DOHH2 (cell line): ENCODE results near the gene KRTAP1-3.

Experiments
- H3F3A ChIP-seq: fragments of 200-600 bp; sonication (generic), shearing (Covaris generic); 2 replicates; pipeline ENCODE4 v1.6.0; 2016; ENCODE audit warnings: antibody characterized with exemption, mild to moderate bottlenecking; ENCODE audit not compliant: control insufficient read depth, insufficient read depth
- H3K27ac ChIP-seq: fragments of 200-600 bp; sonication (generic); 2 replicates; pipeline ENCODE4 v1.5.1; 2014; ENCODE audit warnings: low read depth, mild to moderate bottlenecking, low read length, moderate library complexity
- H3K27me3 ChIP-seq: fragments of 200-600 bp; sonication (generic); 2 replicates; pipeline ENCODE4 v1.6.1; 2014; ENCODE audit warnings: mild to moderate bottlenecking, low read length, mixed read lengths; ENCODE audit not compliant: control insufficient read depth
- H3K36me3 ChIP-seq: fragments of 200-600 bp; sonication (generic); 2 replicates; pipeline ENCODE4 v1.6.1; 2014; ENCODE audit warnings: mild to moderate bottlenecking, low read length, moderate library complexity, mixed read lengths; ENCODE audit not compliant: control insufficient read depth
- H3K4me1 ChIP-seq: fragments of 200-600 bp; sonication (generic); 2 replicates; pipeline ENCODE4 v1.6.1; 2014; ENCODE audit warnings: mild to moderate bottlenecking, low read length, mixed read lengths; ENCODE audit not compliant: control insufficient read depth
- H3K4me2 ChIP-seq: fragments of 200-600 bp; sonication (generic); 2 replicates; pipeline ENCODE4 v1.6.0; 2014; ENCODE audit warnings: mild to moderate bottlenecking, low read length, moderate library complexity
- H3K4me3 ChIP-seq: fragments of 200-600 bp; sonication (generic); 2 replicates; pipeline ENCODE4 v1.5.1; 2014; ENCODE audit warnings: mild to moderate bottlenecking, low read length, mixed read lengths
- H3K79me2 ChIP-seq: fragments of 200-600 bp; sonication (generic); 2 replicates; pipeline ENCODE4 v1.6.1; 2014; ENCODE audit warnings: mild to moderate bottlenecking, low read length, mixed read lengths; ENCODE audit not compliant: control insufficient read depth
- H3K9me2 ChIP-seq: fragments of 200-600 bp; sonication (generic); replicated peaks from 2 replicates; pipeline ENCODE4 v1.6.1; 2014; ENCODE audit warnings: mild to moderate bottlenecking, low read length, mixed read lengths; ENCODE audit not compliant: control insufficient read depth
- H3K9me3 ChIP-seq: fragments of 200-600 bp; sonication (generic); 2 replicates; pipeline ENCODE4 v1.6.1; 2014; ENCODE audit warnings: antibody characterized with exemption, low read length, mixed read lengths; ENCODE audit not compliant: control insufficient read depth, insufficient read depth
- H4K20me1 ChIP-seq: fragments of 200-600 bp; sonication (generic); 2 replicates; pipeline ENCODE4 v1.6.0; 2014; ENCODE audit warnings: low read depth, mild to moderate bottlenecking, antibody characterized with exemption, low read length, moderate library complexity; ENCODE audit not compliant: control insufficient read depth, insufficient read depth
- EZH2phosphoT487 ChIP-seq: fragments of 200-600 bp; sonication (generic); IDR thresholded peaks from 2 replicates; pipeline ENCODE4 v1.6.1; 2017; ENCODE audit warnings: borderline replicate concordance, mild to moderate bottlenecking, antibody characterized with exemption, low read length, moderate library complexity, mixed read lengths
- TF ChIP-seq, protein P1 (sequence below): fragments of 200-600 bp; sonication (generic); IDR thresholded peaks from one replicate; pipeline ENCODE4 v1.5.1; 2014; ENCODE audit warnings: antibody characterized with exemption, mild to moderate bottlenecking, low read depth, low read length; ENCODE audit not compliant: poor library complexity, severe bottlenecking

The KRTAP1-3 gene

GRCh38 chr17:41012326-41013120 lies 22.2 kb downstream of the KRTAP1-3 start:
- no peak for TF ChIP-seq EZH2phosphoT487
- TF ChIP-seq, protein P1, sequence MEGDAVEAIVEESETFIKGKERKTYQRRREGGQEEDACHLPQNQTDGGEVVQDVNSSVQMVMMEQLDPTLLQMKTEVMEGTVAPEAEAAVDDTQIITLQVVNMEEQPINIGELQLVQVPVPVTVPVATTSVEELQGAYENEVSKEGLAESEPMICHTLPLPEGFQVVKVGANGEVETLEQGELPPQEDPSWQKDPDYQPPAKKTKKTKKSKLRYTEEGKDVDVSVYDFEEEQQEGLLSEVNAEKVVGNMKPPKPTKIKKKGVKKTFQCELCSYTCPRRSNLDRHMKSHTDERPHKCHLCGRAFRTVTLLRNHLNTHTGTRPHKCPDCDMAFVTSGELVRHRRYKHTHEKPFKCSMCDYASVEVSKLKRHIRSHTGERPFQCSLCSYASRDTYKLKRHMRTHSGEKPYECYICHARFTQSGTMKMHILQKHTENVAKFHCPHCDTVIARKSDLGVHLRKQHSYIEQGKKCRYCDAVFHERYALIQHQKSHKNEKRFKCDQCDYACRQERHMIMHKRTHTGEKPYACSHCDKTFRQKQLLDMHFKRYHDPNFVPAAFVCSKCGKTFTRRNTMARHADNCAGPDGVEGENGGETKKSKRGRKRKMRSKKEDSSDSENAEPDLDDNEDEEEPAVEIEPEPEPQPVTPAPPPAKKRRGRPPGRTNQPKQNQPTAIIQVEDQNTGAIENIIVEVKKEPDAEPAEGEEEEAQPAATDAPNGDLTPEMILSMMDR, result no peak
- Histone ChIP-seq H3K4me1 (no peaks in the 10 kb centered on the region), H3K36me3 (no peaks in the 10 kb centered on the region), H3K27me3 (no peaks in the 10 kb centered on the region), H3K9me2 (no peaks in the 10 kb centered on the region), H3F3A (no peaks in the 10 kb centered on the region), H3K4me2 (no peak overlapping the region), H3K79me2 (no peaks in the 10 kb centered on the region), H3K9me3 (no peaks in the 10 kb centered on the region), H3K4me3 (no peak overlapping the region), H3K27ac (no peak overlapping the region), H4K20me1 (no peaks in the 10 kb centered on the region)

DNA sequence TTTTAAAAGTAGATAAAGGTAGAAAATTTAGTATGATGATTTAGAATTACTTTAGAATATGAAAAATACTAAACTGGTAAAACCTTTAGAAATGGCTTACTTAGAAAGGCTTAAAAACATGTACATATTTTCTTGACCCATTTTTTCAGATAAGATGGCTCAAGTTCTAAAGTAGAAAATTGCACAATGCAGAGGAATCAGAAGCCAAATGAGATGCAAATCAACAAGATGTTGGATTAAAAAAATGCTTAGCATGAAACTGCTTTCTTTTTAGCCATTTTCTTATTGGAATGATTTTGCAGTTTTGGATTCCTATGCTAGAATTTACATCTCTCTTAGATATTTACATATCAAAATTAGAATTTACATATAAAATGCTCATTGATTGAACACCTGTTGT lies 24.2 kb downstream of the KRTAP1-3 start:
- Histone ChIP-seq H3K9me3 (no peaks in the 10 kb centered on the region), H3K4me3 (no peak overlapping the region), H3K27ac (no peak overlapping the region), H3F3A (no peaks in the 10 kb centered on the region), H4K20me1 (no peaks in the 10 kb centered on the region), H3K79me2 (no peaks in the 10 kb centered on the region), H3K4me1 (no peaks in the 10 kb centered on the region), H3K27me3 (no peaks in the 10 kb centered on the region; the same call in 1 of the 2 replicates), H3K36me3 (no peaks in the 10 kb centered on the region), H3K4me2 (no peak overlapping the region), H3K9me2 (no peaks in the 10 kb centered on the region)
- no peak for TF ChIP-seq EZH2phosphoT487
- TF ChIP-seq, protein P1, result no peak

DNA sequence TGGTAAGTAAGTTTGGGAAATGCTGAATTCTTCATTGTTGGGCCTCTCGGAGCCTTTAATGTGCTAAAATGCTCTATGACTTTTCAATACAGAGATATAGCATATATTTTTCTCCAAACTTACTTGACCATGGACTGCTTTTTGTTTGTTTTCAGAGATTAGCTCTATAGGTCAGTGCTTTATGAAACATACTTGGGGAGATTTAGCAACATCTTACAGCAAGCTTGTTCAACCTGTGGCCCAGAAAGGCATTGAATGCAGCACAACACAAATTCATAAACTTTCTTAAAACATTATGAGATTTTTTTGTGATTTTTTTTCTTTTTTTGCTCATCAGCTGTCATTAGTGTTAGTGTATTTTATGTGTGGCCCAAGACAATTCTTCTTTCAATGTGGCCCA lies 24.7 kb downstream of the KRTAP1-3 start:
- Histone ChIP-seq H3K9me2 (no peaks in the 10 kb centered on the region), H3F3A (no peaks in the 10 kb centered on the region), H3K4me2 (no peak overlapping the region), H3K4me1 (no peaks in the 10 kb centered on the region), H3K79me2 (no peaks in the 10 kb centered on the region), H3K4me3 (no peak overlapping the region), H3K27ac (no peak overlapping the region), H3K9me3 (no peaks in the 10 kb centered on the region), H3K36me3 (no peaks in the 10 kb centered on the region), H3K27me3 (peaks cover under 1% of the 10 kb centered on the region; the same call in 1 of the 2 replicates), H4K20me1 (no peaks in the 10 kb centered on the region)
- TF ChIP-seq, protein P1, result no peak
- TF ChIP-seq EZH2phosphoT487, result no peak
